ENCODE measurements around the gene TXNDC11.

TXNDC11 gene

GRCh38 chr16:11692171-11692570, 50.5 kb downstream of the TXNDC11 start:
- POLR2A ChIA-PET = no interaction called here
- H3K36me3 ChIP-seq (ENCODE audit: control insufficient read depth in 4 of 4, insufficient read depth in 4 of 4, low read length in 3 of 4) = peaks cover 32 to 71% (median 62%) of the 10 kb centered on the region in 4 experiments

GRCh38 chr16:11691771-11692170, 50.9 kb downstream of the TXNDC11 start:
- Histone ChIP-seq H3K4me1 (ENCODE audit: control extremely low read depth in 1 of 4, control insufficient read depth in 4 of 4, insufficient read depth in 4 of 4, low read length in 3 of 4) (peaks cover 0 to 3% (median 1%) of the 10 kb centered on the region in 4 experiments), H3K36me3 (ENCODE audit: control insufficient read depth in 4 of 4, insufficient read depth in 4 of 4, low read length in 3 of 4) (peaks cover 32 to 72% (median 59%) of the 10 kb centered on the region in 4 experiments), H3K9me3 (ENCODE audit: control extremely low read depth in 1 of 5, control insufficient read depth in 4 of 5, insufficient read depth in 2 of 5, low read depth in 1 of 5, low read length in 4 of 5) (no peaks in the 10 kb centered on the region), H3K27me3 (replicated peaks in 2 of 5; ENCODE audit: control insufficient read depth in 4 of 5, insufficient read depth in 5 of 5, low read length in 4 of 5) (no peaks in the 10 kb centered on the region), H3K27ac (ENCODE audit: insufficient read depth in 1 of 2, low read depth in 1 of 2, low read length in 2 of 2, poor library complexity in 1 of 2, severe bottlenecking in 2 of 2) (no peak overlapping the region), H3K4me3 (ENCODE audit: control insufficient read depth in 1 of 7, extremely low read depth in 1 of 7, insufficient read depth in 4 of 7, low read depth in 2 of 7, low read length in 6 of 7) (no peak overlapping the region)
- no peak for DNase-seq
- WGBS (ENCODE audit: insufficient coverage) = 96% methylated on average over 14 of the region's 15 CpGs
- ChIA-PET POLR2A (no interaction called here), CTCF (interaction anchor here (0.6 to 2.0 kb wide), 6 partner anchors 13 to 285 kb away, joined by 3 to 8 read pairs (median 4); no protein-coding TSS in a partner anchor)

More at GRCh38 chr16:11692171-11692570, 50.5 kb downstream of the TXNDC11 start:
- Histone ChIP-seq H3K27ac (ENCODE audit: insufficient read depth in 1 of 2, low read depth in 1 of 2, low read length in 2 of 2, poor library complexity in 1 of 2, severe bottlenecking in 2 of 2) (no peak overlapping the region), H3K4me1 (ENCODE audit: control extremely low read depth in 1 of 4, control insufficient read depth in 4 of 4, insufficient read depth in 4 of 4, low read length in 3 of 4) (peaks cover 0 to 3% (median 1%) of the 10 kb centered on the region in 4 experiments), H3K9me3 (ENCODE audit: control extremely low read depth in 1 of 5, control insufficient read depth in 4 of 5, insufficient read depth in 2 of 5, low read depth in 1 of 5, low read length in 4 of 5) (no peaks in the 10 kb centered on the region), H3K27me3 (replicated peaks in 2 of 5; ENCODE audit: control insufficient read depth in 4 of 5, insufficient read depth in 5 of 5, low read length in 4 of 5) (no peaks in the 10 kb centered on the region), H3K4me3 (ENCODE audit: control insufficient read depth in 1 of 7, extremely low read depth in 1 of 7, insufficient read depth in 4 of 7, low read depth in 2 of 7, low read length in 6 of 7) (no peak overlapping the region)
- WGBS (ENCODE audit: insufficient coverage) = 100% methylated on average over 8 of the region's 8 CpGs
- no peak for DNase-seq
- CTCF ChIA-PET = interaction anchor here (1.0 to 2.0 kb wide), 3 partner anchors 13 to 42 kb away, joined by 3 to 6 read pairs (median 3); no protein-coding TSS in a partner anchor

DNA sequence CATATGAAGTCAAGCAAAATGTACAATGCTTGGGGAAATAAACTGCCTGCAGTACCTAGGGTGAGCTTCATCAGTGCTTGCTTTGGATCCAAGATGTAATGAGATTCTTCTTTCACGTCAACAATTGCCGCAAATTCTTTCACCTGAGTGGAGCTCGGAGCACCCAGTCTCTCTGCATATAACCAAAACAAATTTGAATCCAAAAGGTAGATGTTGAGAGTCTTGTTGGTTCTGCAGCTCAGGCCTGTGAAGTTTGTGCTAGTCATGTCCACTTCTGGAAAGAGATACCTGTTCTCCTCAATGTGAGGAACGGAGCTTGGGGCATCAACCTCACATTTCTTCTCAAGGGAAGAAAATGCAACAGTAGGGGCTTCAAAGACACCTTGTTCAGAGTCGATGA, 51.4 kb downstream of the TXNDC11 start:
- 94% methylated on average over 3 of the region's 5 CpGs for WGBS (ENCODE audit: insufficient coverage)
- H3K4me3 ChIP-seq (ENCODE audit: control insufficient read depth in 1 of 7, extremely low read depth in 1 of 7, insufficient read depth in 4 of 7, low read depth in 2 of 7, low read length in 6 of 7) = no peak overlapping the region
- H3K9me3 ChIP-seq (ENCODE audit: control extremely low read depth in 1 of 5, control insufficient read depth in 4 of 5, insufficient read depth in 2 of 5, low read depth in 1 of 5, low read length in 4 of 5) = no peaks in the 10 kb centered on the region
- no peak for DNase-seq
- H3K36me3 ChIP-seq (ENCODE audit: control insufficient read depth in 4 of 4, insufficient read depth in 4 of 4, low read length in 3 of 4) = peaks cover 33 to 69% (median 57%) of the 10 kb centered on the region in 4 experiments
- CTCF ChIA-PET = interaction anchor here (0.6 to 2.0 kb wide), 6 partner anchors 12 to 284 kb away, joined by 3 to 8 read pairs (median 4); no protein-coding TSS in a partner anchor
- H3K27me3 ChIP-seq (replicated peaks in 2 of 5; ENCODE audit: control insufficient read depth in 4 of 5, insufficient read depth in 5 of 5, low read length in 4 of 5) = no peaks in the 10 kb centered on the region
- peaks cover 0 to 3% (median 1%) of the 10 kb centered on the region in 4 experiments for H3K4me1 ChIP-seq (ENCODE audit: control extremely low read depth in 1 of 4, control insufficient read depth in 4 of 4, insufficient read depth in 4 of 4, low read length in 3 of 4)
- no peak overlapping the region for H3K27ac ChIP-seq (ENCODE audit: insufficient read depth in 1 of 2, low read depth in 1 of 2, low read length in 2 of 2, poor library complexity in 1 of 2, severe bottlenecking in 2 of 2)
- POLR2A ChIA-PET = no interaction called here

- H3K27me3 ChIP-seq (replicated peaks in 2 of 5; ENCODE audit: control insufficient read depth in 4 of 5, insufficient read depth in 5 of 5, low read length in 4 of 5) = no peaks in the 10 kb centered on the region
- no peak overlapping the region for H3K27ac ChIP-seq (ENCODE audit: insufficient read depth in 1 of 2, low read depth in 1 of 2, low read length in 2 of 2, poor library complexity in 1 of 2, severe bottlenecking in 2 of 2)
- no peaks in the 10 kb centered on the region for H3K9me3 ChIP-seq (ENCODE audit: control extremely low read depth in 1 of 5, control insufficient read depth in 4 of 5, insufficient read depth in 2 of 5, low read depth in 1 of 5, low read length in 4 of 5)
- ChIA-PET CTCF (interaction anchor here (0.6 to 2.4 kb wide), 7 partner anchors 9 to 293 kb away, joined by 3 to 11 read pairs (median 3); no protein-coding TSS in a partner anchor), POLR2A (no interaction called here)
- H3K4me3 ChIP-seq (ENCODE audit: control insufficient read depth in 1 of 7, extremely low read depth in 1 of 7, insufficient read depth in 4 of 7, low read depth in 2 of 7, low read length in 6 of 7) = no peak overlapping the region
- peaks cover 0 to 3% (median 1%) of the 10 kb centered on the region in 4 experiments for H3K4me1 ChIP-seq (ENCODE audit: control extremely low read depth in 1 of 4, control insufficient read depth in 4 of 4, insufficient read depth in 4 of 4, low read length in 3 of 4)
- 100% methylated on average over 1 of the region's 3 CpGs for WGBS (ENCODE audit: insufficient coverage)
- peaks cover 33 to 65% (median 49%) of the 10 kb centered on the region in 4 experiments for H3K36me3 ChIP-seq (ENCODE audit: control insufficient read depth in 4 of 4, insufficient read depth in 4 of 4, low read length in 3 of 4)
- peak in 2 of 3 donors; percentile 17 to 38 for DNase-seq
Observed at GRCh38 chr16:11689031-11689840, 53.4 kb downstream of the TXNDC11 start.

GRCh38 chr16:11688520-11688886, 54.2 kb downstream of the TXNDC11 start:
- Histone ChIP-seq H3K27ac (ENCODE audit: insufficient read depth in 1 of 2, low read depth in 1 of 2, low read length in 2 of 2, poor library complexity in 1 of 2, severe bottlenecking in 2 of 2) (no peak overlapping the region), H3K36me3 (ENCODE audit: control insufficient read depth in 4 of 4, insufficient read depth in 4 of 4, low read length in 3 of 4) (peaks cover 35 to 69% (median 53%) of the 10 kb centered on the region in 4 experiments), H3K27me3 (replicated peaks in 2 of 5; ENCODE audit: control insufficient read depth in 4 of 5, insufficient read depth in 5 of 5, low read length in 4 of 5) (no peaks in the 10 kb centered on the region), H3K4me1 (ENCODE audit: control extremely low read depth in 1 of 4, control insufficient read depth in 4 of 4, insufficient read depth in 4 of 4, low read length in 3 of 4) (peaks cover 0 to 3% (median 1%) of the 10 kb centered on the region in 4 experiments), H3K9me3 (ENCODE audit: control extremely low read depth in 1 of 5, control insufficient read depth in 4 of 5, insufficient read depth in 2 of 5, low read depth in 1 of 5, low read length in 4 of 5) (no peaks in the 10 kb centered on the region), H3K4me3 (ENCODE audit: control insufficient read depth in 1 of 7, extremely low read depth in 1 of 7, insufficient read depth in 4 of 7, low read depth in 2 of 7, low read length in 6 of 7) (no peak overlapping the region)
- ChIA-PET POLR2A (no interaction called here), CTCF (interaction anchor here (0.6 to 2.4 kb wide), 6 partner anchors 9 to 281 kb away, joined by 3 to 11 read pairs (median 4); no protein-coding TSS in a partner anchor)
- WGBS (ENCODE audit: insufficient coverage) = no CpG with 5 or more reads among the region's 1 CpG
- DNase-seq = no peak

DNA sequence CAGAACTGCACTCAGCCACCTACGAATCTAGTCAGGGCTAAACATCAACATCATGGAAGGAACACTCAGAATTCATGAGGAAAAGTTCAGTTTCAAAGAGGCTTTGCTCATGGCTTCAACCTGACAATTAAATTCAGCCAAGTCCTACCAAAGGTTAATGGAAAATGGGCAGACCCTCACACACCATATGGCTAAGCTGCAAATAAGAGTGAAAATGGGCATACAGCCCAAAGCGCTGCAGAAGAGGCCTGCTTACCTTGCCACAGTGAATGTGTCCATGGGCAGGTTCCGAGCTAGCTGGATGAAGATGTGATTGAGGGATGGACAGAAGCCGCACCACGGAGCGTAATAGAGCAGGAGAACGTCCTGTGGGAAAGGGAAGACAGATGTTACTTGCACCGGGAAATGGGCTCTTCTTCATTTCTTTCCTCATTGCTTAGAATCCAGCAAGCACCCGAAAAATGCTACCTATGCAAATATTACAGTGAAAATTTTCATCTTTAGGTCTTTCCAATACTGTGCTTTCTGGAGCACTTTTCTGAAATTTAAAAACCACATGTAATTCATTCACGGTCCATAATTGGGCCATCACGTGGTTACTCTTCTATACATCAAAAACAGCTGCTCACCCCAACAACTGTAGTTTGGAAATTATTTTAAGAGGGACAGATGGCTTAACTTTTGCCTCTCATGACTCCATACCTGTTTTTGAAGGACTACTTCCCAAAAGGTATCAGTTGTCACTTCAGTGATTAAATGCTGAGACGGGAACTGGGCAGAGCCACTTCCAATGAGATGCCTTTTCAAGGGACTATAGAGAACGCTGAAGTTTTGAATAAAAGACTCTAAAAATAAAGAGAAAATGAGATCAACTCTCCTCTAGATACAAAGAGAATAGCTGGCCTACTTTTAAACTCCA, 54.8 kb downstream of the TXNDC11 start:
- H3K36me3 ChIP-seq (ENCODE audit: control insufficient read depth in 4 of 4, insufficient read depth in 4 of 4, low read length in 3 of 4) = peaks cover 35 to 73% (median 55%) of the 10 kb centered on the region in 4 experiments
- peaks cover 0 to 6% (median 1%) of the 10 kb centered on the region in 4 experiments for H3K4me1 ChIP-seq (ENCODE audit: control extremely low read depth in 1 of 4, control insufficient read depth in 4 of 4, insufficient read depth in 4 of 4, low read length in 3 of 4)
- ChIA-PET CTCF (interaction anchor here (1.2 to 2.4 kb wide), 4 partner anchors 9 to 280 kb away, joined by 3 to 11 read pairs (median 4); no protein-coding TSS in a partner anchor), POLR2A (no interaction called here)
- H3K4me3 ChIP-seq (ENCODE audit: control insufficient read depth in 1 of 7, extremely low read depth in 1 of 7, insufficient read depth in 4 of 7, low read depth in 2 of 7, low read length in 6 of 7) = no peak overlapping the region
- WGBS (ENCODE audit: insufficient coverage) = 96% methylated on average over 9 of the region's 13 CpGs
- H3K9me3 ChIP-seq (ENCODE audit: control extremely low read depth in 1 of 5, control insufficient read depth in 4 of 5, insufficient read depth in 2 of 5, low read depth in 1 of 5, low read length in 4 of 5) = no peaks in the 10 kb centered on the region
- no peaks in the 10 kb centered on the region for H3K27me3 ChIP-seq (replicated peaks in 2 of 5; ENCODE audit: control insufficient read depth in 4 of 5, insufficient read depth in 5 of 5, low read length in 4 of 5)
- no peak for DNase-seq
- H3K27ac ChIP-seq (ENCODE audit: insufficient read depth in 1 of 2, low read depth in 1 of 2, low read length in 2 of 2, poor library complexity in 1 of 2, severe bottlenecking in 2 of 2) = no peak overlapping the region
